ENCODE data around the gene ARHGAP26.
A peak's percentile ranks its signal among the peaks of the same experiment; 100 is the strongest.

Gene ARHGAP26

DNA sequence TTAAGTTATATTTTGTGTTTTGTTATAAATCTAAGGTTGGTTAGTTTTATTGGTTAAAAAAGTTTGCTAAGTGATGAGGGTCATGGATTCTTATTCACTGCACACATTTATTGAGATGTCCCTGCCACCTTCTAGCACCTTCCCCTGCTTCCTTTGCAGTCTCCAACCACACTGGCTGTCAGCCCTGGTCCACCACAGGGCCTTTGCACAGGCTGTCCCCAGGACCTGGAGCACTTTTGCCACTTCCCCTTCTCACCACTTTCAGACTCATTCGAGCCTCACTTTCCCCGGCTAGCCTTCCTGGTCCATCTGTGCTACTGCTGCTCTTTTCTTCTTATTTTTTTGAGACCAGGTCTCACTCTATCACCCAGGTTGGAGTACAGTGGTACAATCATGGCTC is 45.3 kb downstream of the ARHGAP26 start:
- DNase-seq, result no peak

- DNase-seq, result no peak
These were observed 46.6 kb downstream of the ARHGAP26 start for GRCh38 chr5:142816531-142817430.

- DNase-seq, result no peak
These were observed 47.8 kb downstream of the ARHGAP26 start for GRCh38 chr5:142817949-142818431.

DNA sequence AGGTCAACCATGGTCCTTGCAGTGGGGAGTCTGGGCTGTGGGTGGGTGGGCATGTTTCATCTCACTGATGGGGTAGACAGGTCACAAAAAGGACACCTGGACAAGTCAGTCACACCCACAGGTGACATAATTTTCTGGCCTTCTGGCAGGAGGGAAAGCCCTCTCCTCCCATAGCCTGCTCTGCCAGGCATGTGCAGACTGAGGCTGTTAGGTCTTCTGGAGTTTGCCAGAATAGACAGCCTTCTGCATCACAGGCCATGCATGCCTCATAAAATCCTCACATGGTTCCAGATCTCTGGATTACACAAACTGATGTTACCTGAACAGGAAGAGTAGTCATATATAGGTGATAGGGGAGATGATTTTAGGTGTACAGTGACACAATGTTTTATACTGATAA is 49.1 kb downstream of the ARHGAP26 start:
- no peak for DNase-seq

DNA sequence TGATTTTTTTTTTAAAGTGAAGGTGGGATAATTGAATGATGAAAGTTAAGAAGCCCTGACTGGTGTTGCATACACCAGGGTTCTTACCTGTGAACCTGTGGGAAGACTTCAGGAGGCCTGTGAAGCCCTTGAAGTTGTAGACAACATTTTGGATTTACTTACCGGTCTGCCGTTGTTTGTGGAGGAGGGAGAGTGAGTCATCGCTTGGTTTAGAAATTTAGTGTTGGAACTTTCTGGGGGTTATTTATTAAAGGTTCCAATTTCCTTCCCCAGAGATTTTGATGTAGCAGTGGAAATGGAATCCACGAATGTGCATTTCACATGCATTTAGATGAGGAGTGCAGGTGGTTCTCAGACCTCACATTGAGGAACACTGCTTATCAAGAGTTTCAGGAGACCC is 49.6 kb downstream of the ARHGAP26 start:
- no peak for DNase-seq

DNA sequence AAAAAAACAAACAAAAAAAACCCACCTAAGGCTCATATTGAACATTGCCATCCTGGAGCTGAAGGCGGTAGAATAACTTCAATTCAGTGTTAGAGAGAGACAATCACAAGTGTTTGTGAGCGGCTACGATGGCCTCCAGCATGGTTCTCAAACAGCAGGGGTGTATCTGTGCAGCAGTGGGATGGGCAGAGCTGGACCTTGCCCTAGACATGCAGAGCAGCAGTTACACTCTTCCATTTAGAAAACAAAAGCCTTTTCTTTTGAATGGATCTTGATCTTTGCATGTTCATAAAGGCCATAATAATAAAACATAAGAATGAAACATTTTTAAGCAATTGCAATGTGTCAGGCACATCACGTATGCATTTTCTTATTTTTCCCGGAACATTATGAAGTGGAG is 50.3 kb downstream of the ARHGAP26 start:
- DNase-seq, result no peak

DNA sequence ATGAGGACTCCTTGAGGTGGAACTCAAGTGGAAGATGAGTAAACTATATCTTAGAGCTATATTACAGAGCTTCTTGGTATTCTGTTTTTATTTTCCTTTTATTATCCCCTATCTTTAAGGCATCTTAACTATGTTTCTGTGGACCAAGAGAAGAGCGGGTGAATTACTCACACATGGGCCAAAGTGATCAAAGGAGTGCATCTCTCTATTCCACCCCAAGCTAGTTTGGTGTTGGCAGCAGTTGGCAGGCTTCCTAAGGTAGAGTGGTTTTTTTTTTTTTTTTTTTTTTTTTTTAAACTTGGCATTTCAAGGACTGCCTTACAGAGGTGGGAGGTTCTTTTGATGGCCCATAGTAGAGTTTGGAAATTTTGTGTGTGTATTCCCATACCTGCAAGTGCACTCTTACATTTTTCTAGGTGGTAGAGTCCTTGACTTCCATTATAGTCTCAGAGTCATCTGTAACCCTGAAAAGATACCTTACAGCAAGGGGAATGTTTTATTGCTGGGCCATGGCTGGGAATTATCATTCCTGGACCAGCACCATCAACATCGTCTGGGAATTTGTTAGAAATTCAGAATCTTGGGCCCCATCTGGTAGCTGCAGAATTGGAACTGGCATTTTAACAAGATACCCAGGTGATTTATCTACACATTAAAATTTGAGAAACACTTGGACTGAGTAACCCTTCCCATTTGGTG is 51.0 kb downstream of the ARHGAP26 start:
- DNase-seq, result no peak

DNA sequence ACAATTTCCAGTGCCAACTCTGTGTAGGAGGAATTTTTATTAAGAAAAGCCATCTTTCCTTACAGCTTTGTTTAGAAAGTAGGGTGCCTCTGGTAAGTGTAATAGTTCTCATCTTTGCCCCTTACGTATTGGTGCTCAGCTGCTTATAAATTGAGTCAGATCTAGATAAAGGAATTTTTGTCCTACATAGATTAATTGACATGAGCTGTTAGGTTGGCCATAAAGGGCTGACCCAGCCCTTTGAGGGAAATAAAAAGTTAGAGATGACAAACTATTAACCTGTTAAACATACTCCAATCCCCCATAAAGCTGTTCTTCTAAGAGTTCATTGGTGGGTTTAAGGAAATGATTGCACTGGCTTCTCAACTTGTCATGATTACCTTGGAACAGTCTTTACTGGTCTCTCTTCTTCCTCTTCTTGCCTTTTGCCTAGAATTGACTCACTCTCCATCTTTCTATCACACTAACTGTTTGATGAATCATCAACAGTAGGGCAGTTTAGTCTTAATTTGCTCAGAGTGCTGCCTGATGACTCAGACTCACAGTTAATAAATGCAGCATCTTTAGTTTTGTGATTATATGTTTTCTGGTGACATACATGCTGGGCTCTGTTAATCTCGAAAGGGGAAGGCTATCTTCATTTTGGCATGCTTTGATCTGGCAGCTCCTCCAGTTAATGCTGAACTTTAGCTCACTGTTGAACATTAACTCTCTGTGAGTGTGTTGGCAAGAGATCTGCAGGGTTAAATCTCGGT is 51.7 kb downstream of the ARHGAP26 start:
- peak; percentile 20 for DNase-seq

GRCh38 chr5:142823126-142823525 is 52.9 kb downstream of the ARHGAP26 start:
- DNase-seq, result no peak

DNA sequence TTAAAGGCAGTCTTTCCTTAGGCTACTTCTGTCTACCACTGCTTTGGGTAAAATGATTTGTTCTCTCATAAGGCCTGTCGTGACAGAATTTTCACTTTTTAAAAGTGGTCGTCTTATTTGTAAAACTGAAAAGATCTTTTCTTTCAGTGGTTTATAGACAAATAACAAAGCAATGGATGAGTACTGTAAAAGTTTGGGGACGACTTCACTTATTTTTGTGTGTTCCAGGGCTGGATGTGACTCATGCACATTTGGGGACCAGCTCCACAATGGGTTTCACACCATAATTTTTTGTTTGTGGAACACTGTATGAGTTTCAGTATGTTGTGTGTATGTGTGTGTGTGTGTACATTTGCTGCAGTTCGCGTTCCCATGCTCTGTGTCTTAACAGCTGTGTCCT is 53.6 kb downstream of the ARHGAP26 start:
- no peak for DNase-seq

- DNase-seq, result no peak
These were observed 54.2 kb downstream of the ARHGAP26 start for GRCh38 chr5:142824391-142824790.

DNA sequence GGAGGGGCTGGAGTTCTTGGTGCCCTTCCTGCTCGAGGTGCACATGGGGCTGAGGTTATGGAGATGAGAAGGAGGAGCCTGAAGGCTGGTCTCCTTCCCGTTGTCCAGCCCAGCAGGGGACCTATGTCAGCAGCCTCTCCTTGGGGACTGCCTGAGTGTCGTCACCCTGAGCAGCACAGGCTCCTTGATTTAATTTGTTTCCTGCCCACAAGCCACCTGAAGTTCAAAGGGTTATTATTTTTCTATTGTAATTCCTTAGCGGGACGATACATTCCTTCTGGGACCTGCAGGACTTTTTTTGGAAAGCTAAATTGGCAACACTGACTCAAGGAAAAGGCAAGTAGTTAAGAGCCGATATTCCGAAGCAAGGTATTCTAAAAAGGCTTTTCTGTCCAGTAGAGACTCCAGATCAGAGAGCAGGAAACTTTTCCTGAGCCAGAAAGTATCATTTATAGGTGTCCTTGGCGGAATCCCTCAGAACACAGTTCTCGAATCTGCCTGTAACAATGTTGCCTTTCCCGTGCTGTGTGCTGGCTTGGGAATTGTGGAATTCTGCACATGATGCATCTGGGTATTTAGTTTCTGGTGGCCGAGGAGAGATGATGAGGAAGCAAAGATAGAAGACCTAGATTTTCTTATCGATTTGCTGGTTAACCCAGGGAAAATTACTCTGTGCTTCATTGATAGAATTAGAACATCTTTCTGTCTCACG is 55.4 kb downstream of the ARHGAP26 start:
- no peak for DNase-seq

DNA sequence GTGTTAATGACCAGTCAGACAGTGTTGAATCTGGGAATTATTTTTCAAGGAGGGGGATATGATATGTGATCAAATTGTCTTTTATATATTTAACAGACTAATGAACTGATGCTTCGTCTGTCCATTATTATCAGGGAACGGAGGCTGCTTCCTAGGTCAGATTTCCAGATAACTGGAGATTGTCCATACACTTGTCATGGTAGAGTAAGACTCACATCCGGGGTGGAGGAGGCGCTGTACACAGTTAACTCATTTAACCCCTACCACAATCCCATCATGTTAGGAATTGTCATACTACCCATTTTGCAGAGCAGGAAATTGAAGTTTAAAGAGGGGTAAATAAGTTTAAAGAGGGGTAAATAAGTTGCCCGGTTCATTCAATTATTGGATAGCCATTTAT is 55.9 kb downstream of the ARHGAP26 start:
- DNase-seq, result no peak

DNA sequence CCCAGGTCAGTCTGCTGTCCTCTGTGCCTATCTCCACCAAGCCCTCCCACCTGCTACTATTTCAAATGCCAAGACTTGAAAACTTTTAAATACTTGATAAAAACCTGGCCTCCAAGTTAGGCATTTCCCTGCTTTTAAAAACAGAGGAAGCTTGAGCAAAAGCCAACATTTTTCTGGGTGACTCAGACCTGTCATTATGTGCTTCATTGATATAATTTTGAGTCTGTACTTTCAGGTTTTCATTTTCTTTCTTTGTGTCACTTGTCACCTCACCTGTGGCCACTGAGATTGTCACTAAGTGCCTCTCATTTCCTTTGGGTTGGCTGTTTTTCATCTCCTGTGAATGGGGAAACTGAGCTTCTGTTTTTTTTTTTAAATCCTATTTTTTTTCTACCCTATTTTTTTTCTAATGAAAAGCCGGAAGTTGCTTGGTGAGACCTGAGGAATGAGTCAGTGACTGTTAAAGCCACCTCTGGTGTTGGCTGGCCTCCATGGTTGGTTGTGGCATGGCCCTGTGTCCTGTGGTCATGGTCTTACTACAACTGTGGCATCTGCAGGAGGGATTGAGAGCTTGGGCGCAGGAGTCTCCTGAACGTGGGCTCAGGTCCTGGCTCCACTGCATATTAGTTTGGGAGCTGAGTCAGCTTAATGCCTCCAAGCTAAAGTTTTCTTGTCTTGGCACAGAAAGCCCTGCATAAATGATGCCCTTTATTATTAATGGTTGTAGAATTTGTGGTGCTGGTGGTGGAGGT is 56.7 kb downstream of the ARHGAP26 start:
- no peak for DNase-seq

DNA sequence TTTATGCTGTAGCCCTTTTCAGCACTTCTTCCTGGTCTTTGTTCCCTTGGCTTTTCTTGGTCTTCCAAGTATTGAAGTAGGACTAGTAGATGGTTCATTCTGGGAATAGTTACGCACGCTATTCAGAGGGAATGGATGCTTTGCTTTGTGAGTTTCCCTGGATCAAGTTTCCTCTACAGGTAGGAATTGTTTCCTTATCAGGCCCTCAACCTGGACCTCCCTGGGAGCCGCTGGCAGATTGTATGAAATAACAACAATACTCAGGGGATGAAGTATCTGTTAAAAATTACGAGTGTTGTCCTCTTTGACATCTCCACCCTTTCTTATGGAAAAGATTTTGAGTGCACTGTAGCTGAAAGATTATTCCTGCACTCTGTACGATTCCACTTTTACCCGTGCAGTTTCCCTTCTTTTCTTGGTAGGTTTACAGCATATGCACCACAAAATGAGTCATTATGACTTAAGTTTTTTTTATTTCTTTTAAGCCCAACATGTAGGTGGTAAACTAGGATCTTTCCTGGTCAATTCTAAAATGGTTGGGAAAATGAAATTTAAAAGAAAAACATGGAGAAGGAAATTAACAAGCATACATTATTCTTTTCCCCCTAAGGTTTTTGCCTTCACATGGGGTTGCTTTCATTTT is 57.9 kb downstream of the ARHGAP26 start:
- no peak for DNase-seq

DNA sequence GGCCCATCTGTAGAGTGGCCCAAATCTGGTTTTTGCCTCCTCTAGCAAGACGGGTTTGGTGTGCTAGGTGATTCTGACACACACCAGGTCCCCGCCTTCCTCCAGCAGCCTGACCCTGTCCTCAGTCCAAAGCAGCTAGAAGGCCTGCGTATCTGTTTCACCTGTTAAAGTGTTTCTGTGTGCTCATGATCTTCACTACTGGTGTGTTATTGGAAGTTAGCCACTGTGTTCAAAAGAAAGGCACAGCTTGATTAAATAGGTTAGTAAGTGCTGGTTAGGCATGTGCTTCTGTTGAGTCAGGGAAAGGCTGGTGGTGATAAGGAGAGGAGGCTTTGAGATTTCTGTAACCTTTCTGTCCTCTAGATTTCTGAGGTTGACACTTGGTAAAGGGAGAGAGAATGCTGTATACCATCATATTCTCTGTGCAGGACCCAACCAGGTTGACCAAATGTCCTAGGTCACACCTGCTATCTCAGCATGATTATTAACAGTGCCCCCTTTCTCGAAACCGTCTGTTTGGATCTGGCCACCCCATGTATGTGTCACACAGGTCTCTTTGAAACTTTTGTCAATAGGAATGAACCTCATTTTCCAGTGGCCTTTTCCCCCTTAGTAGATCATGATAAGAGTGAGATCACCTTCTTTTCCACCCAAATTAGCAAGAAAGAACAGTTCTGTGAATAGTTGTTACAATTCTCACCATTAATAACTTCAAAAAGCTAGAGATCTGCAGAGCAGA is 58.8 kb downstream of the ARHGAP26 start:
- no peak for DNase-seq

DNA sequence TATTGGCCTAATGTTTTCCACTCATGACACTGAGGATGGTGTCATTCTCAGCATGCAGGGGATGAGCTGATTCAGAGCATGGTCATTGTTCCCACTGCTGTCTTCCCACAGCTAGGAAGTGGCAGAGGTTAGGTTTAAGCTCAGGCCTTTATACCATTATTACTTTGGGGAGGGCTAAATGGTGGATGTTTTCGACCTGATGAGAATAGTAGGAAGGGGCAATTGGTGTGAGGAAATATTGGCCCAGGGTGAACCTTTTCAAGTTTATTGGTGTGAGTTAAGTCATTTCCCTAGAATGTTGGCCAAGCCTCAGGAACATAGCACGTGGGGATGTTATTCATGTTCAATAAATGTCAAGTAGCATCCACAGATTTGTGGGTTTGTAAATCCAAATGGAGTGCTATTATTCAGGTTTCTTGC is 59.6 kb downstream of the ARHGAP26 start:
- DNase-seq, result no peak

GRCh38 chr5:142830241-142831008 is 60.2 kb downstream of the ARHGAP26 start:
- no peak for DNase-seq

DNA sequence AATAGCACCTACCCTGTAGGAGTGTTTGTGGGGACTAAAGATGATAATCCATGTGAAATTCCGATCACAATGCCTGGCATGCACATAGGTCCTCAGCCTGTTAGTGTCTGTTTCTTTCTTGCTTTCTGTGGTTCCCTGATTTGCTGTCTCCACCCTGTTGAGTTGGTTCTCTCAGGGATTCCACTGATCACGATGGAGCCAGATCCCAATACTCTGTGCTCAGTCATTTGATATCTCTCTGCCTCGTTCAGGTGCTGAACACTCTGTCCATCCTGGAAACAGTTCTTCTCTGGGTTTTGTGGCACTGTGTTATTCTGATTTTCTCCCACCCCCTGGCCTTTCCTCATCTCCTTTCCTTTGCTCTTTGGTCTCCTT is 60.8 kb downstream of the ARHGAP26 start:
- DNase-seq, result no peak

- no peak for DNase-seq
These were observed 62.1 kb downstream of the ARHGAP26 start for GRCh38 chr5:142832263-142832662.

Data from NCI-H446 treated with DMSO at 0.1 percent for 48 hours (cell line).